PFSK-1 (cell line): ENCODE results near the gene FMN1.

Source experiments
- POLR2AphosphoS5 ChIP-seq: IDR thresholded peaks from 2 replicates; pipeline ENCODE4 v1.6.1; 2012; ENCODE audit warnings: low read depth, mild to moderate bottlenecking, control low read depth, low read length, moderate library complexity
- REST ChIP-seq, 2 experiments: IDR thresholded peaks; 2 replicates each; pipeline versions ENCODE4 v1.6.1 to v1.8.0; 2011 to 2012; ENCODE audit warnings: low read depth in 2 of 2, low read length in 2 of 2, control low read depth in 1 of 2, inconsistent platforms in 1 of 2, mild to moderate bottlenecking in 1 of 2, moderate library complexity in 1 of 2; ENCODE audit not compliant: insufficient read depth in 1 of 2
- TAF1 ChIP-seq: IDR thresholded peaks from 2 replicates; pipeline ENCODE4 v1.6.1; 2012; ENCODE audit warnings: low read length, control low read depth, borderline replicate concordance; ENCODE audit not compliant: insufficient read depth

GRCh38 chr15:33078607-33079006 lies 115.9 kb downstream of the FMN1 start:
- TF ChIP-seq POLR2AphosphoS5 (no peak), TAF1 (no peak), REST (IDR thresholded peaks at IDR 0.05; ENCODE audit: insufficient read depth in 1 of 2, low read depth in 2 of 2, low read length in 2 of 2) (no peak)
